GM19025 (cell line): ENCODE data around the gene ATP2B3.

Experiments used
- ATAC-seq: cut with Tn5 transposase; IDR thresholded peaks from one replicate; pipeline ENCODE4 v1.9.1; 2021; ENCODE audit warnings: mild to moderate bottlenecking, low read depth, moderate library complexity; ENCODE audit not compliant: unreplicated experiment

Gene ATP2B3

GRCh38 chrX:153631907-153632594 lies 114.6 kb downstream of the ATP2B3 start:
- ATAC-seq, result no peak
